SU-DHL-6 (cell line): ENCODE results near the gene TMPRSS9.

Experiments used
- CTCF ChIP-seq: fragments of 200-600 bp; sonication (generic); IDR thresholded peaks from one replicate; pipeline ENCODE4 v1.5.1; 2017; ENCODE audit warnings: antibody characterized with exemption, mild to moderate bottlenecking, low read length, moderate library complexity; ENCODE audit not compliant: insufficient read depth, poor library complexity, severe bottlenecking
- EZH2phosphoT487 ChIP-seq: fragments of 200-600 bp; sonication (generic), shearing (Covaris generic); conservative IDR thresholded peaks from 2 replicates; pipeline ENCODE4 v1.6.1; 2018; ENCODE audit warnings: mild to moderate bottlenecking, antibody characterized with exemption, low read length, moderate library complexity, mixed read lengths

GRCh38 chr19:2356036-2356646 lies 3.9 kb upstream of the TMPRSS9 start:
- TF ChIP-seq CTCF (no peak), EZH2phosphoT487 (no peak)
